DOHH2 (cell line): ENCODE data around the gene COL5A2.

ENCODE experiments used
- H3F3A ChIP-seq: fragments of 200-600 bp; sonication (generic), shearing (Covaris generic); 2 replicates; pipeline ENCODE4 v1.6.0; 2016; ENCODE audit warnings: antibody characterized with exemption, mild to moderate bottlenecking; ENCODE audit not compliant: control insufficient read depth, insufficient read depth
- H3K27ac ChIP-seq: fragments of 200-600 bp; sonication (generic); 2 replicates; pipeline ENCODE4 v1.5.1; 2014; ENCODE audit warnings: low read depth, mild to moderate bottlenecking, low read length, moderate library complexity
- H3K27me3 ChIP-seq: fragments of 200-600 bp; sonication (generic); 2 replicates; pipeline ENCODE4 v1.6.1; 2014; ENCODE audit warnings: mild to moderate bottlenecking, low read length, mixed read lengths; ENCODE audit not compliant: control insufficient read depth
- H3K36me3 ChIP-seq: fragments of 200-600 bp; sonication (generic); 2 replicates; pipeline ENCODE4 v1.6.1; 2014; ENCODE audit warnings: mild to moderate bottlenecking, low read length, moderate library complexity, mixed read lengths; ENCODE audit not compliant: control insufficient read depth
- H3K4me1 ChIP-seq: fragments of 200-600 bp; sonication (generic); 2 replicates; pipeline ENCODE4 v1.6.1; 2014; ENCODE audit warnings: mild to moderate bottlenecking, low read length, mixed read lengths; ENCODE audit not compliant: control insufficient read depth
- H3K4me2 ChIP-seq: fragments of 200-600 bp; sonication (generic); 2 replicates; pipeline ENCODE4 v1.6.0; 2014; ENCODE audit warnings: mild to moderate bottlenecking, low read length, moderate library complexity
- H3K4me3 ChIP-seq: fragments of 200-600 bp; sonication (generic); 2 replicates; pipeline ENCODE4 v1.5.1; 2014; ENCODE audit warnings: mild to moderate bottlenecking, low read length, mixed read lengths
- H3K79me2 ChIP-seq: fragments of 200-600 bp; sonication (generic); 2 replicates; pipeline ENCODE4 v1.6.1; 2014; ENCODE audit warnings: mild to moderate bottlenecking, low read length, mixed read lengths; ENCODE audit not compliant: control insufficient read depth
- H3K9me2 ChIP-seq: fragments of 200-600 bp; sonication (generic); replicated peaks from 2 replicates; pipeline ENCODE4 v1.6.1; 2014; ENCODE audit warnings: mild to moderate bottlenecking, low read length, mixed read lengths; ENCODE audit not compliant: control insufficient read depth
- H3K9me3 ChIP-seq: fragments of 200-600 bp; sonication (generic); 2 replicates; pipeline ENCODE4 v1.6.1; 2014; ENCODE audit warnings: antibody characterized with exemption, low read length, mixed read lengths; ENCODE audit not compliant: control insufficient read depth, insufficient read depth
- H4K20me1 ChIP-seq: fragments of 200-600 bp; sonication (generic); 2 replicates; pipeline ENCODE4 v1.6.0; 2014; ENCODE audit warnings: low read depth, mild to moderate bottlenecking, antibody characterized with exemption, low read length, moderate library complexity; ENCODE audit not compliant: control insufficient read depth, insufficient read depth
- EZH2phosphoT487 ChIP-seq: fragments of 200-600 bp; sonication (generic); IDR thresholded peaks from 2 replicates; pipeline ENCODE4 v1.6.1; 2017; ENCODE audit warnings: borderline replicate concordance, mild to moderate bottlenecking, antibody characterized with exemption, low read length, moderate library complexity, mixed read lengths
- TF ChIP-seq, protein P1 (sequence below): fragments of 200-600 bp; sonication (generic); IDR thresholded peaks from one replicate; pipeline ENCODE4 v1.5.1; 2014; ENCODE audit warnings: antibody characterized with exemption, mild to moderate bottlenecking, low read depth, low read length; ENCODE audit not compliant: poor library complexity, severe bottlenecking

COL5A2 gene

GRCh38 chr2:189115126-189115525 is 64.4 kb downstream of the COL5A2 start:
- H3F3A ChIP-seq = no peaks in the 10 kb centered on the region
- no peaks in the 10 kb centered on the region for H3K27me3 ChIP-seq
- no peak overlapping the region for H3K4me2 ChIP-seq
- no peaks in the 10 kb centered on the region for H3K9me3 ChIP-seq
- no peaks in the 10 kb centered on the region for H3K79me2 ChIP-seq
- no peaks in the 10 kb centered on the region for H3K4me1 ChIP-seq
- no peaks in the 10 kb centered on the region for H3K36me3 ChIP-seq
- TF ChIP-seq, protein P1, sequence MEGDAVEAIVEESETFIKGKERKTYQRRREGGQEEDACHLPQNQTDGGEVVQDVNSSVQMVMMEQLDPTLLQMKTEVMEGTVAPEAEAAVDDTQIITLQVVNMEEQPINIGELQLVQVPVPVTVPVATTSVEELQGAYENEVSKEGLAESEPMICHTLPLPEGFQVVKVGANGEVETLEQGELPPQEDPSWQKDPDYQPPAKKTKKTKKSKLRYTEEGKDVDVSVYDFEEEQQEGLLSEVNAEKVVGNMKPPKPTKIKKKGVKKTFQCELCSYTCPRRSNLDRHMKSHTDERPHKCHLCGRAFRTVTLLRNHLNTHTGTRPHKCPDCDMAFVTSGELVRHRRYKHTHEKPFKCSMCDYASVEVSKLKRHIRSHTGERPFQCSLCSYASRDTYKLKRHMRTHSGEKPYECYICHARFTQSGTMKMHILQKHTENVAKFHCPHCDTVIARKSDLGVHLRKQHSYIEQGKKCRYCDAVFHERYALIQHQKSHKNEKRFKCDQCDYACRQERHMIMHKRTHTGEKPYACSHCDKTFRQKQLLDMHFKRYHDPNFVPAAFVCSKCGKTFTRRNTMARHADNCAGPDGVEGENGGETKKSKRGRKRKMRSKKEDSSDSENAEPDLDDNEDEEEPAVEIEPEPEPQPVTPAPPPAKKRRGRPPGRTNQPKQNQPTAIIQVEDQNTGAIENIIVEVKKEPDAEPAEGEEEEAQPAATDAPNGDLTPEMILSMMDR = no peak
- TF ChIP-seq EZH2phosphoT487 = no peak
- H3K27ac ChIP-seq = no peak overlapping the region
- no peaks in the 10 kb centered on the region for H3K9me2 ChIP-seq
- no peaks in the 10 kb centered on the region for H4K20me1 ChIP-seq
- H3K4me3 ChIP-seq = no peak overlapping the region

GRCh38 chr2:189113963-189114362 is 65.6 kb downstream of the COL5A2 start:
- Histone ChIP-seq H3K9me2 (no peaks in the 10 kb centered on the region), H3K4me1 (no peaks in the 10 kb centered on the region), H3K36me3 (no peaks in the 10 kb centered on the region), H3K27ac (no peak overlapping the region), H3K79me2 (no peaks in the 10 kb centered on the region), H3F3A (no peaks in the 10 kb centered on the region), H4K20me1 (no peaks in the 10 kb centered on the region), H3K27me3 (no peaks in the 10 kb centered on the region), H3K9me3 (no peaks in the 10 kb centered on the region), H3K4me3 (no peak overlapping the region), H3K4me2 (no peak overlapping the region)
- TF ChIP-seq, protein P1 = no peak
- no peak for TF ChIP-seq EZH2phosphoT487

GRCh38 chr2:189111063-189111715 is 68.4 kb downstream of the COL5A2 start:
- no peaks in the 10 kb centered on the region for H3K9me2 ChIP-seq
- no peaks in the 10 kb centered on the region for H3K9me3 ChIP-seq
- no peaks in the 10 kb centered on the region for H3K79me2 ChIP-seq
- H3F3A ChIP-seq = no peaks in the 10 kb centered on the region
- no peak overlapping the region for H3K27ac ChIP-seq
- H3K4me1 ChIP-seq = no peaks in the 10 kb centered on the region
- TF ChIP-seq, protein P1 = no peak
- no peak for TF ChIP-seq EZH2phosphoT487
- no peaks in the 10 kb centered on the region for H4K20me1 ChIP-seq
- H3K36me3 ChIP-seq = no peaks in the 10 kb centered on the region
- H3K4me3 ChIP-seq = no peak overlapping the region
- no peak overlapping the region for H3K4me2 ChIP-seq
- H3K27me3 ChIP-seq = no peaks in the 10 kb centered on the region
